Trophoblast cell (in vitro differentiated cells and primary cell): ENCODE results near the gene SLC6A9.

Source experiments
- DNase-seq, 2 donors: peaks; one replicate each; pipeline ENCODE4 v3.0.0-alpha.2; 2016
- H2AFZ ChIP-seq: 2 replicates; pipeline ENCODE4 v1.6.1; 2013; ENCODE audit warnings: low read length, moderate library complexity, mild to moderate bottlenecking; ENCODE audit not compliant: insufficient read depth, poor library complexity
- H2AK5ac ChIP-seq: 2 replicates; pipeline ENCODE4 v1.6.1; 2013; ENCODE audit warnings: mild to moderate bottlenecking, low read length
- H2BK120ac ChIP-seq: 2 replicates; pipeline ENCODE4 v1.6.1; 2013; ENCODE audit warnings: low read length, mild to moderate bottlenecking, moderate library complexity; ENCODE audit not compliant: insufficient read depth, poor library complexity
- H2BK12ac ChIP-seq: 2 replicates; pipeline ENCODE4 v1.6.1; 2013; ENCODE audit warnings: mild to moderate bottlenecking, low read length, moderate library complexity
- H2BK5ac ChIP-seq: 2 replicates; pipeline ENCODE4 v1.6.1; 2013; ENCODE audit warnings: low read length, low read depth, moderate library complexity, mild to moderate bottlenecking; ENCODE audit not compliant: poor library complexity
- H3K14ac ChIP-seq: 2 replicates; pipeline ENCODE4 v1.6.1; 2013; ENCODE audit warnings: mild to moderate bottlenecking, low read length
- H3K18ac ChIP-seq: 2 replicates; pipeline ENCODE4 v1.6.1; 2013; ENCODE audit warnings: mild to moderate bottlenecking, low read length
- H3K23ac ChIP-seq: 2 replicates; pipeline ENCODE4 v1.6.1; 2013; ENCODE audit warnings: low read length
- H3K27ac ChIP-seq: 2 replicates; pipeline ENCODE4 v1.5.1; 2013; ENCODE audit warnings: low read depth, mild to moderate bottlenecking, inconsistent platforms, low read length, moderate library complexity
- H3K27me3 ChIP-seq: 2 replicates; pipeline ENCODE4 v1.6.1; 2013; ENCODE audit warnings: inconsistent platforms, mild to moderate bottlenecking, low read length, moderate library complexity; ENCODE audit not compliant: insufficient read depth
- H3K36me3 ChIP-seq, 2 experiments: 1 replicate in 1 of 2; 2 replicates in 1 of 2; pipeline ENCODE4 v1.6.1; 2013; ENCODE audit warnings: low read length in 2 of 2, mild to moderate bottlenecking in 2 of 2, moderate library complexity in 1 of 2; ENCODE audit not compliant: insufficient read depth in 2 of 2, control insufficient read depth in 1 of 2
- H3K4ac ChIP-seq: 2 replicates; pipeline ENCODE4 v1.6.1; 2013; ENCODE audit warnings: low read depth, mild to moderate bottlenecking, low read length, moderate library complexity
- H3K4me1 ChIP-seq, 2 experiments: 1 replicate in 1 of 2; 2 replicates in 1 of 2; pipeline ENCODE4 v1.6.1; 2013; ENCODE audit warnings: low read length in 2 of 2, mild to moderate bottlenecking in 2 of 2, moderate library complexity in 1 of 2; ENCODE audit not compliant: insufficient read depth in 2 of 2, control insufficient read depth in 1 of 2
- H3K4me2 ChIP-seq: 2 replicates; pipeline ENCODE4 v1.6.1; 2013; ENCODE audit warnings: inconsistent platforms, mild to moderate bottlenecking, low read length, moderate library complexity
- H3K4me3 ChIP-seq: 2 replicates; pipeline ENCODE4 v1.5.1; 2013; ENCODE audit warnings: mild to moderate bottlenecking, low read depth, low read length, inconsistent platforms
- H3K79me1 ChIP-seq: one replicate; pipeline ENCODE4 v1.6.1; 2013; ENCODE audit warnings: low read length
- H3K79me2 ChIP-seq: 2 replicates; pipeline ENCODE4 v1.6.1; 2013; ENCODE audit warnings: low read length, mild to moderate bottlenecking; ENCODE audit not compliant: control insufficient read depth, insufficient read depth, poor library complexity
- H3K9ac ChIP-seq: 2 replicates; pipeline ENCODE4 v1.6.1; 2013; ENCODE audit warnings: mild to moderate bottlenecking, low read length
- H3K9me3 ChIP-seq: 2 replicates; pipeline ENCODE4 v1.6.1; 2013; ENCODE audit warnings: low read depth, mild to moderate bottlenecking, control low read depth, inconsistent platforms, low read length; ENCODE audit not compliant: insufficient read depth
- H4K12ac ChIP-seq: 2 replicates; pipeline ENCODE4 v1.6.1; 2013; ENCODE audit warnings: low read depth, mild to moderate bottlenecking, low read length, moderate library complexity
- H4K8ac ChIP-seq: 2 replicates; pipeline ENCODE4 v1.6.1; 2013; ENCODE audit warnings: low read depth, mild to moderate bottlenecking, low read length, moderate library complexity
- H4K91ac ChIP-seq: one replicate; pipeline ENCODE4 v1.6.1; 2013; ENCODE audit warnings: low read depth, mild to moderate bottlenecking, low read length, moderate library complexity
- whole genome bisulfite sequencing: extraction: QIAGEN DNeasy Blood & Tissue Kit; methylation state at CpG from one replicate; pipeline ENCODE4 v1.1.7; 2013; ENCODE audit warnings: missing lambda C conversion rate; ENCODE audit not compliant: insufficient read length, insufficient coverage; ENCODE audit errors: extremely low coverage; 5-methylcytosine and 5-hydroxymethylcytosine counted together

Gene SLC6A9

DNA sequence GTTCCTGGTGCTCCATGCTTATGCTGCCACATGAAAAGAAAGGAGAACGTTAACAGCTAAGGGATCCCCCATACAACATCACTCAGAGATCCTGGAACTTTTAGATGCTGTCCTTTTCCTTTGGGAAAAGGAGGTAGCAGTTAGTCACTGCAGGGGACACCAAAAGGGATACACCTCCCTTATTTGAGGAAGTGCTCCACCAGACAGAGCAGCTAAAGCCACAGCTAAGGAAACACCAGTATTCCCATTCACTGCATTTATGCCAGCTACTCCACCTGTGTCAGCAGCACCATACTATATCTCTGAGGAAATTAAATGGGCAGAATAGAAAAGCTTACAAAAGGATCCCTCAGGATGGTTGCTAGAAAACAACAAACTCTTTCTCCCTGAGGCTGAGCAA is 26.0 kb upstream of the SLC6A9 start:
- no peak for DNase-seq
- H3K79me2 ChIP-seq: no peaks in the 10 kb centered on the region
- no peak overlapping the region for H3K23ac ChIP-seq
- H4K12ac ChIP-seq: no peak overlapping the region
- no peak overlapping the region for H2BK120ac ChIP-seq
- no peak overlapping the region for H2AFZ ChIP-seq
- no CpG with 5 or more reads among the region's 1 CpG for WGBS
- H3K14ac ChIP-seq: no peak overlapping the region
- H3K27me3 ChIP-seq: peaks cover 2% of the 10 kb centered on the region
- no peak overlapping the region for H4K8ac ChIP-seq
- no peaks in the 10 kb centered on the region for H3K9me3 ChIP-seq
- H3K79me1 ChIP-seq: no peaks in the 10 kb centered on the region
- H2BK5ac ChIP-seq: no peak overlapping the region
- no peak overlapping the region for H2BK12ac ChIP-seq
- H3K18ac ChIP-seq: no peak overlapping the region
- peaks cover 0 to under 1% of the 10 kb centered on the region in 2 experiments for H3K4me1 ChIP-seq
- H4K91ac ChIP-seq: no peak overlapping the region
- no peak overlapping the region for H3K9ac ChIP-seq
- no peak overlapping the region for H3K4ac ChIP-seq
- H3K36me3 ChIP-seq: no peaks in the 10 kb centered on the region
- H3K4me3 ChIP-seq: no peak overlapping the region
- H3K4me2 ChIP-seq: no peak overlapping the region
- no peak overlapping the region for H3K27ac ChIP-seq
- H2AK5ac ChIP-seq: no peak overlapping the region

DNA sequence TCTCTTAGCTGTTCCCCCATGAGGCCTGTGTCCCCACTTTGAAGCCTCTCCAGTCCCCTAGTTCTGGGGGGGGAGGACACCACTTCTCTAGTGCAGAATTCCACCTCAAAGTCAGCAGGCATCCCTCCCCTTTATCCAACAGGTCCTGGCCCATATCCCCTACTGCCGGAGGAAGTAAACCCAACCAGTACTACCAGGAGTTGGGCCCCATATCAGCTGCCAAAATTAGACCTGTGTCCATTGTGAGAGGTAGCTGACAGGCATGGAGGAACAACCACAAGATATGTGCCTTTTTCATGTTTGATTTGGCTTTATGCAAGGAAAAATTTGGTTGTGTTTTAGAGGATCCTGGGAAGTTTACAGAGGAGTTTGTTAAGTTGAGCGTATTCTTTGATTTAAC is 22.1 kb upstream of the SLC6A9 start:
- H3K4ac ChIP-seq: no peak overlapping the region
- no peak overlapping the region for H2BK5ac ChIP-seq
- no peaks in the 10 kb centered on the region for H3K27me3 ChIP-seq
- H3K9ac ChIP-seq: peak overlapping the region; percentile 18
- H3K4me2 ChIP-seq: no peak overlapping the region
- no peaks in the 10 kb centered on the region for H3K79me1 ChIP-seq
- H3K36me3 ChIP-seq: no peaks in the 10 kb centered on the region
- no peak overlapping the region for H3K14ac ChIP-seq
- no peak overlapping the region for H3K4me3 ChIP-seq
- WGBS: no CpG with 5 or more reads among the region's 2 CpGs
- H3K23ac ChIP-seq: no peak overlapping the region
- no peak overlapping the region for H3K27ac ChIP-seq
- H3K18ac ChIP-seq: no peak overlapping the region
- H3K79me2 ChIP-seq: no peaks in the 10 kb centered on the region
- no peaks in the 10 kb centered on the region for H3K9me3 ChIP-seq
- no peak overlapping the region for H2BK120ac ChIP-seq
- no peak for DNase-seq
- no peak overlapping the region for H4K12ac ChIP-seq
- H4K91ac ChIP-seq: no peak overlapping the region
- no peak overlapping the region for H2AFZ ChIP-seq
- no peak overlapping the region for H2BK12ac ChIP-seq
- peaks cover 0 to 2% of the 10 kb centered on the region in 2 experiments for H3K4me1 ChIP-seq
- no peak overlapping the region for H2AK5ac ChIP-seq
- no peak overlapping the region for H4K8ac ChIP-seq

DNA sequence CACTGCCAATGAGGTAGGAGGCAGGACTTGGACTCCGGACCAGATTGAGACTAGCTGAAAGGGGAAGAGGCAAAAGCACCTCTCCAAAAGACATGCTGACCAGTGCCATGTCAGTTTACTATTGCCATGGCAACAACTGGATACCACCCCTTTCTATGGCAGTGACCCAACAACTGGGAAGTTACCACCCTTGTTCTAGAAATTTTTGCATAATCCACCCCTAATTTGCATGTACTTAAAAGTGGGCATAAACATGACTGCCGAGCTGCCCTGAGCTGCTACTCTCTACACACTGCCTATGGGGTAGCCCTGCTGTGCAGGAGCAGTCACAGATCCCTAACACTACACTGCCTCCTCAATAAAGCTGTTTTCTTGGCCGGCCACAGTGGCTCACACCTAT is 19.0 kb upstream of the SLC6A9 start:
- no peak overlapping the region for H2BK5ac ChIP-seq
- no peak overlapping the region for H2BK12ac ChIP-seq
- WGBS: no CpG with 5 or more reads among the region's 3 CpGs

GRCh38 chr1:44049839-44050238 is 18.6 kb upstream of the SLC6A9 start:
- peak; percentile 31 to 42 for DNase-seq
- no peak overlapping the region for H2AK5ac ChIP-seq
- H3K36me3 ChIP-seq: no peaks in the 10 kb centered on the region
- no peak overlapping the region for H3K27ac ChIP-seq
- no CpG with 5 or more reads among the region's 2 CpGs for WGBS
- no peak overlapping the region for H2BK5ac ChIP-seq
- H3K79me1 ChIP-seq: no peaks in the 10 kb centered on the region
- H3K23ac ChIP-seq: no peak overlapping the region
- no peak overlapping the region for H3K4ac ChIP-seq
- H3K14ac ChIP-seq: no peak overlapping the region
- peaks cover 0 to 2% of the 10 kb centered on the region in 2 experiments for H3K4me1 ChIP-seq
- H2AFZ ChIP-seq: no peak overlapping the region
- H4K8ac ChIP-seq: no peak overlapping the region
- H3K9me3 ChIP-seq: no peaks in the 10 kb centered on the region
- no peaks in the 10 kb centered on the region for H3K27me3 ChIP-seq
- no peak overlapping the region for H3K18ac ChIP-seq
- no peak overlapping the region for H2BK12ac ChIP-seq
- H4K91ac ChIP-seq: no peak overlapping the region
- no peak overlapping the region for H3K4me3 ChIP-seq
- no peaks in the 10 kb centered on the region for H3K79me2 ChIP-seq
- no peak overlapping the region for H4K12ac ChIP-seq
- no peak overlapping the region for H3K9ac ChIP-seq
- no peak overlapping the region for H2BK120ac ChIP-seq
- H3K4me2 ChIP-seq: no peak overlapping the region

More for the DNA sequence above, 19.0 kb upstream of the SLC6A9 start:
- no peak overlapping the region for H3K14ac ChIP-seq
- H3K9me3 ChIP-seq: no peaks in the 10 kb centered on the region
- H3K27me3 ChIP-seq: no peaks in the 10 kb centered on the region
- no peak overlapping the region for H3K4me3 ChIP-seq
- H2AK5ac ChIP-seq: no peak overlapping the region
- H3K36me3 ChIP-seq: no peaks in the 10 kb centered on the region
- H3K27ac ChIP-seq: no peak overlapping the region
- H4K12ac ChIP-seq: no peak overlapping the region
- no peak overlapping the region for H3K4ac ChIP-seq
- H3K4me1 ChIP-seq: peaks cover 0 to 2% of the 10 kb centered on the region in 2 experiments
- no peak overlapping the region for H3K23ac ChIP-seq
- H2BK120ac ChIP-seq: no peak overlapping the region
- no peak overlapping the region for H3K9ac ChIP-seq
- DNase-seq: no peak
- H3K79me1 ChIP-seq: no peaks in the 10 kb centered on the region
- H3K18ac ChIP-seq: no peak overlapping the region
- no peak overlapping the region for H4K8ac ChIP-seq
- H2AFZ ChIP-seq: no peak overlapping the region
- H3K4me2 ChIP-seq: no peak overlapping the region
- H3K79me2 ChIP-seq: no peaks in the 10 kb centered on the region
- no peak overlapping the region for H4K91ac ChIP-seq
